ENCODE data around the gene RBL2. TPM values are rescaled to one million over a fixed set of nuclear protein-coding genes. Genes with fewer than 3 reads are reported as not detected.

RBL2 gene
- total RNA-seq, 1 experiment from 2014 or later, result 33.4 TPM

DNA sequence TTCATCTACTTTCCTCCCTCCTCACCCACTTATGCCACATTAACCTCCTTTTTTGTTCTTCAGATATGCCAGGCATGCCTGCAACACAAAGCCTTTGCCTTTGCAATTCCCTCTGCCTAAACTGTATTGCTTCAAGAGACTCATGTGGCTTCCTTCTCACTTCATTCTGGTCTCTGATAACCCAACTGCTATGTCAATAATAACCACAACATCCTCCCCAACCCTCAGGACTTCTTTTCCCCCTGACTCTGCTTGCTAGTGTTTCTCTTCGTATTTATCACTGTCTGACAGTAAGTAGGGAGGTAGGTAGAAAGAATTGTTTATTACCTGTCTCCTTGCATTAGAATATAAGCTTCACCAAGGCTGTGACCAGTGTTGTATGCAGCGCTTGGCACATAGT, 22.4 kb downstream of the RBL2 start:
- no TSS peak for BruUV-seq (replicated peaks)
- no peaks in the 10 kb centered on the region for H3K27me3 ChIP-seq (ENCODE audit: insufficient read depth, low read length)
- no peaks in the 10 kb centered on the region for H3K79me2 ChIP-seq (ENCODE audit: insufficient read depth, low read length)
- ChIA-PET RAD21 (ENCODE audit: low non-redundant PET in 1 of 2, low total read pairs in 2 of 2, uncharacterized antibody in 2 of 2, unreplicated experiment in 2 of 2) (no interaction called here), CTCF (no interaction called here), POLR2A (no interaction called here)
- H3K9me2 ChIP-seq (ENCODE audit: insufficient read depth), result no peaks in the 10 kb centered on the region
- no peak for ATAC-seq
- intact Hi-C loops (cut with micrococcal nuclease), result no loop called here
- no peak overlapping the region for H3K4me2 ChIP-seq (ENCODE audit: low read length)
- H3K36me3 ChIP-seq (ENCODE audit: control insufficient read depth in 1 of 2, insufficient read depth in 2 of 2, low read length in 2 of 2), result peaks cover 11 to 17% of the 10 kb centered on the region in 2 experiments; a peak in 3 of 4 replicates
- no peaks in the 10 kb centered on the region for H3K4me1 ChIP-seq (ENCODE audit: control insufficient read depth in 1 of 2, insufficient read depth in 2 of 2, low read length in 2 of 2)
- no peak for DNase-seq (ENCODE audit: low read depth, low spot score)
- H3K27ac ChIP-seq (ENCODE audit: low read depth, low read length), result no peak overlapping the region
- no peak for TF ChIP-seq EZH2 (IDR thresholded peaks at IDR 0.05)
- TF ChIP-seq CBX3 (IDR thresholded peaks at IDR 0.05; ENCODE audit: low read depth), result no peak
- no peak for TF ChIP-seq EGR1 (IDR thresholded peaks at IDR 0.05; ENCODE audit: low read depth)
- H4K20me1 ChIP-seq (ENCODE audit: insufficient read depth), result no peaks in the 10 kb centered on the region
- H3K4me3 ChIP-seq (replicated peaks in 1 of 2; ENCODE audit: low read depth in 1 of 2, low read length in 2 of 2), result no peak overlapping the region
- no peak overlapping the region for H3K9ac ChIP-seq (ENCODE audit: low read length)
- H2AFZ ChIP-seq (ENCODE audit: low read depth, low read length, poor library complexity, severe bottlenecking), result no peak overlapping the region
- no peaks in the 10 kb centered on the region for H3K9me3 ChIP-seq (ENCODE audit: control insufficient read depth in 1 of 2, insufficient read depth in 1 of 2, low read depth in 1 of 2, low read length in 2 of 2)

DNA sequence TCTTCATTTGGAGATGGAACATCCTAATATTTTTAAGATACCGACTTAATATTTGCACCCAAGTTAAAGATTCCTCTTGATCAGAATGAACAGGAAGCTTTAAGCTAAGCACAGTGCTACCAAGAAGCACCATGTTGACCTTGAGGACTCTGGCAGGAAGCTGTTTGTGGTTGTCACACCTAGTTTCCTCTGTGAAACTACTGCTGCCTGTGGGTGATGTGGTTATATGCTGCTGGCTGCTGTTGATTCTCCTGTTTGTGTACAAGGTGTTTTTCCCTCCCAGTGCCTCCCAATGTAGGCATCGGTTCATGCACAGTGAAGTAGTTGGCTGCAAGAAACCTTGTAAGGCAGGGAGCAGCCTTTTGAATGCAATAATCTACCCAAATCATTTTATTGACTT, 23.4 kb downstream of the RBL2 start:
- CTCF ChIA-PET, result no interaction called here
- no peaks in the 10 kb centered on the region for H4K20me1 ChIP-seq (ENCODE audit: insufficient read depth)
- no peaks in the 10 kb centered on the region for H3K79me2 ChIP-seq (ENCODE audit: insufficient read depth, low read length)
- ATAC-seq (no peak), DNase-seq (ENCODE audit: low read depth, low spot score) (no peak)
- H3K4me1 ChIP-seq (ENCODE audit: control insufficient read depth in 1 of 2, insufficient read depth in 2 of 2, low read length in 2 of 2), result no peaks in the 10 kb centered on the region
- intact Hi-C loops (cut with micrococcal nuclease), result no loop called here
- POLR2A ChIA-PET, result no interaction called here
- peaks cover 11 to 13% of the 10 kb centered on the region in 2 experiments; a peak in 2 of 4 replicates for H3K36me3 ChIP-seq (ENCODE audit: control insufficient read depth in 1 of 2, insufficient read depth in 2 of 2, low read length in 2 of 2)
- TF ChIP-seq POLR2AphosphoS5 (IDR thresholded peaks at IDR 0.05; ENCODE audit: low read depth, low read length) (no peak), FOSL1 (IDR thresholded peaks at IDR 0.05; ENCODE audit: low read depth) (no peak), JUND (IDR thresholded peaks at IDR 0.05) (no peak), ELF1 (IDR thresholded peaks at IDR 0.05; ENCODE audit: borderline replicate concordance, low read depth) (no peak)
- no peak overlapping the region for H2AFZ ChIP-seq (ENCODE audit: low read depth, low read length, poor library complexity, severe bottlenecking)
- RAD21 ChIA-PET (ENCODE audit: low non-redundant PET in 1 of 2, low total read pairs in 2 of 2, uncharacterized antibody in 2 of 2, unreplicated experiment in 2 of 2), result no interaction called here
- no peak overlapping the region for H3K27ac ChIP-seq (ENCODE audit: low read depth, low read length)
- no peaks in the 10 kb centered on the region for H3K9me3 ChIP-seq (ENCODE audit: control insufficient read depth in 1 of 2, insufficient read depth in 1 of 2, low read depth in 1 of 2, low read length in 2 of 2)
- H3K4me3 ChIP-seq (replicated peaks in 1 of 2; ENCODE audit: low read depth in 1 of 2, low read length in 2 of 2), result no peak overlapping the region
- H3K27me3 ChIP-seq (ENCODE audit: insufficient read depth, low read length), result no peaks in the 10 kb centered on the region
- no peak overlapping the region for H3K9ac ChIP-seq (ENCODE audit: low read length)
- no TSS peak for BruUV-seq (replicated peaks)
- no peak overlapping the region for H3K4me2 ChIP-seq (ENCODE audit: low read length)
- H3K9me2 ChIP-seq (ENCODE audit: insufficient read depth), result no peaks in the 10 kb centered on the region
